Retina (tissue), 1 donor: ENCODE measurements around the gene SLC17A5.
"Not testable (repeated sequence)": the region's sequence is repeated elsewhere in the genome, so short reads cannot be mapped to it uniquely, and the experiment has no call there.

Experiments
- DNase-seq: peaks from one replicate; pipeline ENCODE4 v3.0.0-alpha.2; 2016

Gene SLC17A5

GRCh38 chr6:73665686-73666319, 12.0 kb upstream of the SLC17A5 start:
- no peak for DNase-seq

- no peak for DNase-seq
Observed at GRCh38 chr6:73664701-73665100, 10.9 kb upstream of the SLC17A5 start.

- DNase-seq, result no peak
Observed at GRCh38 chr6:73657201-73657600, 3.4 kb upstream of the SLC17A5 start.

GRCh38 chr6:73656531-73657145, 2.8 kb upstream of the SLC17A5 start:
- DNase-seq, result no peak

GRCh38 chr6:73655341-73655917, 1.6 kb upstream of the SLC17A5 start:
- DNase-seq, result no peak

- DNase-seq, result peak; percentile 66
Observed at GRCh38 chr6:73652637-73653570, 888 bp downstream of the SLC17A5 start.

GRCh38 chr6:73649783-73650182, 4.0 kb downstream of the SLC17A5 start:
- no peak for DNase-seq

- no peak for DNase-seq
Observed at GRCh38 chr6:73648166-73648565, 5.6 kb downstream of the SLC17A5 start.

GRCh38 chr6:73644941-73645591, 8.7 kb downstream of the SLC17A5 start:
- peak; percentile 39 for DNase-seq

GRCh38 chr6:73644030-73644429, 9.8 kb downstream of the SLC17A5 start:
- no peak for DNase-seq

GRCh38 chr6:73642530-73642929, 11.3 kb downstream of the SLC17A5 start:
- no peak for DNase-seq

GRCh38 chr6:73640179-73640750, 13.5 kb downstream of the SLC17A5 start:
- no peak for DNase-seq

GRCh38 chr6:73639040-73639439, 14.8 kb downstream of the SLC17A5 start:
- no peak for DNase-seq

- DNase-seq, result no peak
Observed at GRCh38 chr6:73637404-73637803, 16.4 kb downstream of the SLC17A5 start.

- no peak for DNase-seq
Observed at GRCh38 chr6:73636048-73636447, 17.7 kb downstream of the SLC17A5 start.

GRCh38 chr6:73632346-73632745, 21.4 kb downstream of the SLC17A5 start:
- DNase-seq, result no peak

- DNase-seq, result no peak
Observed at GRCh38 chr6:73631849-73632248, 21.9 kb downstream of the SLC17A5 start.

GRCh38 chr6:73630401-73630800, 23.4 kb downstream of the SLC17A5 start:
- DNase-seq, result no peak

- no peak for DNase-seq
Observed at GRCh38 chr6:73624896-73625295, 28.9 kb downstream of the SLC17A5 start.

GRCh38 chr6:73623480-73623879, 30.3 kb downstream of the SLC17A5 start:
- DNase-seq, result not testable (repeated sequence)

GRCh38 chr6:73618082-73618481, 35.7 kb downstream of the SLC17A5 start:
- DNase-seq, result not testable (repeated sequence)

- no peak for DNase-seq
Observed at GRCh38 chr6:73614802-73615201, 39.0 kb downstream of the SLC17A5 start.
